NOMO-1 treated with dmso at 0.1 percent for 144 hours (cell line): Measurements from ENCODE around the gene IGSF11.

Source experiments
- DNase-seq: peaks from one replicate; lab custom pipeline; 2025; ENCODE audit not compliant: unreplicated experiment; lab: John Stamatoyannopoulos, UW

The IGSF11 gene

GRCh38 chr3:118955914-118956556 is 78.6 kb downstream of the IGSF11 start:
- DNase-seq = no peak

GRCh38 chr3:118951089-118951488 is 83.6 kb downstream of the IGSF11 start:
- DNase-seq = no peak

GRCh38 chr3:118949113-118949760 is 85.4 kb downstream of the IGSF11 start:
- DNase-seq = no peak

- no peak for DNase-seq
Observed at GRCh38 chr3:118948146-118948545, 86.5 kb downstream of the IGSF11 start.

GRCh38 chr3:118946449-118946848 is 88.2 kb downstream of the IGSF11 start:
- DNase-seq = no peak

- no peak for DNase-seq
Observed at GRCh38 chr3:118945834-118946233, 88.8 kb downstream of the IGSF11 start.

GRCh38 chr3:118943597-118943996 is 91.0 kb downstream of the IGSF11 start:
- no peak for DNase-seq

- DNase-seq = no peak
Observed at GRCh38 chr3:118942671-118943070, 92.0 kb downstream of the IGSF11 start.

- DNase-seq = no peak
Observed at GRCh38 chr3:118942195-118942594, 92.5 kb downstream of the IGSF11 start.

GRCh38 chr3:118941236-118941635 is 93.4 kb downstream of the IGSF11 start:
- no peak for DNase-seq

- no peak for DNase-seq
Observed at GRCh38 chr3:118938183-118938961, 96.3 kb downstream of the IGSF11 start.

GRCh38 chr3:118936811-118937210 is 97.8 kb downstream of the IGSF11 start:
- no peak for DNase-seq

GRCh38 chr3:118932822-118933558 is 101.7 kb downstream of the IGSF11 start:
- DNase-seq = no peak

GRCh38 chr3:118931996-118932395 is 102.7 kb downstream of the IGSF11 start:
- no peak for DNase-seq

GRCh38 chr3:118927449-118927848 is 107.2 kb downstream of the IGSF11 start:
- DNase-seq = no peak

- DNase-seq = no peak
Observed at GRCh38 chr3:118912188-118912587, 122.5 kb downstream of the IGSF11 start.

- DNase-seq = no peak
Observed at GRCh38 chr3:118910332-118910731, 124.3 kb downstream of the IGSF11 start.

- DNase-seq = no peak
Observed at GRCh38 chr3:118909763-118910162, 124.9 kb downstream of the IGSF11 start.

- no peak for DNase-seq
Observed at GRCh38 chr3:118907909-118908308, 126.7 kb downstream of the IGSF11 start.

GRCh38 chr3:118900737-118901525 is 133.7 kb downstream of the IGSF11 start:
- no peak for DNase-seq

- no peak for DNase-seq
Observed at GRCh38 chr3:118890206-118890605, 144.4 kb downstream of the IGSF11 start.
